Prostate gland (tissue), 2 donors: ENCODE data around the gene RASAL2.

Source experiments
- CTCF ChIP-seq, 4 experiments: fragments of 200-600 bp in 2 of 4; fragments of 450-650 bp in 2 of 4; sonication (generic) in 2 of 4; IDR thresholded peaks; 1 replicate in 3 of 4; 2 replicates in 1 of 4; pipeline ENCODE4 v1.5.1; 2016 to 2019; ENCODE audit warnings: antibody characterized with exemption in 4 of 4, mild to moderate bottlenecking in 2 of 4, moderate library complexity in 2 of 4
- POLR2AphosphoS5 ChIP-seq: sonication (generic); formaldehyde crosslinking; IDR thresholded peaks from one replicate; pipeline ENCODE4 v1.6.1; 2017; ENCODE audit warnings: antibody characterized with exemption

DNA sequence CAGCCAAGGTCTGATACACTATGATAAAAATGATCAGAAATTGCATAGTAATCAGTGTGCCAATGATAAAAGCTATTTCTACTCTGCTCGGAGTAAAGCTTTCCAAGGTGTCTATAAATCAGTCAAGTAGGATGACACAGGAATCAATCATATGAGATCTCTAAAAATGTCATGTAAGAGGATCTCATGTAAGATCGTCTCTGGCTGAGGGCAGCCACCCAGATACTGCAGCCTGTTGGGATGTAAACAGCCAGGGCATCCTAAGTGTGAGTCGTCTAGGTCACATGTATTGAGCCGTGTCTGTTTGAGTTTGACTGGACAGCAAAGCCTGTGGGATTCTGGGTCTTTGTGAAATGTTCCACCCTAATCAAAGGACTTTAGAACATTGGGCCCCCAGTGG, 416.3 kb downstream of the RASAL2 start:
- TF ChIP-seq CTCF (IDR thresholded peaks at IDR 0.05) (no peak), POLR2AphosphoS5 (no peak)
